ENCODE measurements around the gene HOXB5.

- TF ChIP-seq CTCF (IDR thresholded peaks at IDR 0.05) (no peak), ZFX (IDR thresholded peaks at IDR 0.05; ENCODE audit: borderline replicate concordance) (no peak)
Observed at GRCh38 chr17:48576479-48577309, 16.9 kb downstream of the HOXB5 start.
